Pancreas (tissue), 10 donors: ENCODE results near the gene APBA2. TPM values are rescaled to one million over a fixed set of nuclear protein-coding genes. Genes with fewer than 3 reads are reported as not detected.

Experiments used
- ATAC-seq, 4 donors: fragments of 200-7000 bp; cut with Tn5 transposase; one replicate each; pipeline versions ENCODE4 v1.8.0 to v1.9.1; 2020; ENCODE audit warnings: mild to moderate bottlenecking in 4 of 4, moderate library complexity in 4 of 4
- DNase-seq, 6 donors: peaks; one replicate each; pipeline ENCODE4 v3.0.0-alpha.2; 2020
- FAIRE-seq: peaks from 2 replicates; lab custom pipeline; 2012; peaks lifted over from hg19 to GRCh38; lab: Jason Lieb, UNC
- H3K27ac ChIP-seq, 4 donors: fragments of 200-600 bp; sonication (generic); 1 replicate in 3 of 4; 2 replicates in 1 of 4; pipeline versions ENCODE4 v1.5.0 to v1.8.0; 2020
- H3K27me3 ChIP-seq, 4 donors: fragments of 200-600 bp; one replicate each; pipeline ENCODE4 v1.8.0; 2021
- H3K36me3 ChIP-seq, 3 donors: fragments of 200-600 bp; sonication (generic) in 1 of 3; one replicate each; pipeline versions ENCODE4 v1.5.0 to v1.8.0; 2020 to 2021
- H3K4me1 ChIP-seq, 3 donors: fragments of 200-600 bp; one replicate each; pipeline ENCODE4 v1.8.0; 2021
- H3K4me3 ChIP-seq, 4 donors: fragments of 200-600 bp; sonication (generic) in 2 of 4; one replicate each; pipeline versions ENCODE4 v1.5.0 to v1.8.0; 2020 to 2021
- H3K9me3 ChIP-seq, 4 donors: fragments of 200-600 bp; one replicate each; pipeline ENCODE4 v1.8.0; 2021
- WGBS, 2 donors: extraction: QIAGEN DNeasy Blood & Tissue Kit; methylation state at CpG; one replicate each; pipeline ENCODE4 v1.1.7; 2013; 5-methylcytosine and 5-hydroxymethylcytosine counted together
- intact Hi-C, 3 donors: fragments of 100-400 bp; cut with DNase I; formaldehyde crosslinking; loops; one replicate each; pipeline versions ENCODE4 v1.11.1 to v1.14.2; 2022
- polyA plus RNA-seq, 2 donors: library from polyadenylated mRNA; stranded (reverse); fragments of 200-250 nt; gene quantifications; one replicate each; pipeline ENCODE4 v1.2.3, GENCODE V29; 2013
- total RNA-seq, 6 donors: library from RNA; stranded (reverse); fragmentation: NEBNext Ultra II Directional in 4 of 6; extraction: Animal tissue kit (Norgen Biotek cat#: 25700) in 4 of 6; gene quantifications; one replicate each; pipeline versions ENCODE4 v1.2.1 to v1.2.4, GENCODE V29; 2021 to 2023
- TF ChIP-seq, protein P1 (sequence below), 4 donors: fragments of 200-600 bp; sonication (generic) in 3 of 4; IDR thresholded peaks; one replicate each; pipeline versions ENCODE4 v1.5.0 to v1.8.0; 2021; ENCODE audit warnings: antibody characterized with exemption in 4 of 4
- donor health status: healthy with polysubstance abuse.
- donor health status: DM: no; HTN: no; CAD: no; lungs with moderate emphysema.
- donor health status: DM: no; HTN: no; CAD: no.
- donor health status: control.
- donor health status: control.
- donor health status: Bipolar disorder and iron deficiency.
- donor health status: DM: yes; HTN: yes; CAD: no.
- donor health status: DM: no; HTN: no; CAD: no.
- donor health status: DM: no; HTN: no; CAD: no.
- donor health status: DM: yes; HTN: yes; CAD: no.

The APBA2 gene
- total and polyA plus RNA-seq, 8 donors = 3.9 to 10.3 (median 6.7) TPM

DNA sequence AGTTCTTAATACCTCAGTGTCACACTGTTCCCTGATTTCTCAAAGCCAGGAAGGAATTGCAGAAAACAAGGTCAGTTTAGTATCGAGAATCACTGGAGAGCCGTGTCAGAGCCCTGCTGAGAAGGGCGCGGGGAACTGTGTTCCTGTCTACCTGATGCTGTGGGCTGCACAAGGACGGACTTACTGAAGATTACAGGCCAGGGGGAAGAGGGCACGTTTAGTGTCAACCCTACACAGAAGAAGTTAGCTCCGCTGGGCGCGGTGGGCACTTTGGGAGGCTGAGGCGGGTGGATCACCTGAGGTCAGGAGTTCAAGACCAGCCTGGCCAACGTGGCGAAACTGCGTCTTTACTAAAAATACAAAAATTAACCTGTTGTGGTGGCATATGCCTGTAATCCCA is 104.1 kb downstream of the APBA2 start:
- DNase-seq (no peak), ATAC-seq (no peak), FAIRE-seq (no peak)
- H3K27me3 ChIP-seq = no peaks in the 10 kb centered on the region
- H3K36me3 ChIP-seq = no peaks in the 10 kb centered on the region
- H3K9me3 ChIP-seq = no peaks in the 10 kb centered on the region
- H3K4me3 ChIP-seq = no peak overlapping the region
- TF ChIP-seq, protein P1, sequence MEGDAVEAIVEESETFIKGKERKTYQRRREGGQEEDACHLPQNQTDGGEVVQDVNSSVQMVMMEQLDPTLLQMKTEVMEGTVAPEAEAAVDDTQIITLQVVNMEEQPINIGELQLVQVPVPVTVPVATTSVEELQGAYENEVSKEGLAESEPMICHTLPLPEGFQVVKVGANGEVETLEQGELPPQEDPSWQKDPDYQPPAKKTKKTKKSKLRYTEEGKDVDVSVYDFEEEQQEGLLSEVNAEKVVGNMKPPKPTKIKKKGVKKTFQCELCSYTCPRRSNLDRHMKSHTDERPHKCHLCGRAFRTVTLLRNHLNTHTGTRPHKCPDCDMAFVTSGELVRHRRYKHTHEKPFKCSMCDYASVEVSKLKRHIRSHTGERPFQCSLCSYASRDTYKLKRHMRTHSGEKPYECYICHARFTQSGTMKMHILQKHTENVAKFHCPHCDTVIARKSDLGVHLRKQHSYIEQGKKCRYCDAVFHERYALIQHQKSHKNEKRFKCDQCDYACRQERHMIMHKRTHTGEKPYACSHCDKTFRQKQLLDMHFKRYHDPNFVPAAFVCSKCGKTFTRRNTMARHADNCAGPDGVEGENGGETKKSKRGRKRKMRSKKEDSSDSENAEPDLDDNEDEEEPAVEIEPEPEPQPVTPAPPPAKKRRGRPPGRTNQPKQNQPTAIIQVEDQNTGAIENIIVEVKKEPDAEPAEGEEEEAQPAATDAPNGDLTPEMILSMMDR (IDR thresholded peaks at IDR 0.05) = no peak
- no peaks in the 10 kb centered on the region for H3K4me1 ChIP-seq
- no peak overlapping the region for H3K27ac ChIP-seq
- intact Hi-C loops = no loop called here
- 85% methylated on average over 13 of the region's 13 CpGs for WGBS, 2 donors

DNA sequence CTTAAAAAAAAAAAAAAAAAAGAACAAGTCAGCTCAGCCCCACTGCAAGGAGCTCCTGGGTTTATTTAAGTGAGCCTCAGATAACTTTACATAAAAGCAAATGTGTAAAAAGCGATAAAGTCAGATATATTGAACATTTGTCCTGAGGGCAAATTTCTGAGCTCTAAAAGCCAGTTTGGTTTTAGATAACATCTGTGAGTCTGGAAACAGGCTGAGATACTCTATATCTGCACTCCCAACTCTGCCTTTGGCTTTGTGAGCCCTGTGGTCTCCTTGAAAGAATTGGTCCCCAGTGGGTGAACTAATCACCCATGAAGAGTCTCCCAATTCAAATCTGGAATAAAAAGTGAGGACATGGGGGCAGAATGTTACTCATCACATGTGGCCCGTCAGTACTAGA is 104.6 kb downstream of the APBA2 start:
- no peaks in the 10 kb centered on the region for H3K9me3 ChIP-seq
- H3K4me1 ChIP-seq = no peaks in the 10 kb centered on the region
- H3K27me3 ChIP-seq = no peaks in the 10 kb centered on the region
- H3K4me3 ChIP-seq = no peak overlapping the region
- FAIRE-seq = no peak
- no peak for ATAC-seq
- no peaks in the 10 kb centered on the region for H3K36me3 ChIP-seq
- no peak for DNase-seq
- H3K27ac ChIP-seq = no peak overlapping the region
- intact Hi-C loops = no loop called here
- TF ChIP-seq, protein P1 (IDR thresholded peaks at IDR 0.05) = no peak
- 80 to 82% methylated on average over 2 of the region's 2 CpGs for WGBS, 2 donors

DNA sequence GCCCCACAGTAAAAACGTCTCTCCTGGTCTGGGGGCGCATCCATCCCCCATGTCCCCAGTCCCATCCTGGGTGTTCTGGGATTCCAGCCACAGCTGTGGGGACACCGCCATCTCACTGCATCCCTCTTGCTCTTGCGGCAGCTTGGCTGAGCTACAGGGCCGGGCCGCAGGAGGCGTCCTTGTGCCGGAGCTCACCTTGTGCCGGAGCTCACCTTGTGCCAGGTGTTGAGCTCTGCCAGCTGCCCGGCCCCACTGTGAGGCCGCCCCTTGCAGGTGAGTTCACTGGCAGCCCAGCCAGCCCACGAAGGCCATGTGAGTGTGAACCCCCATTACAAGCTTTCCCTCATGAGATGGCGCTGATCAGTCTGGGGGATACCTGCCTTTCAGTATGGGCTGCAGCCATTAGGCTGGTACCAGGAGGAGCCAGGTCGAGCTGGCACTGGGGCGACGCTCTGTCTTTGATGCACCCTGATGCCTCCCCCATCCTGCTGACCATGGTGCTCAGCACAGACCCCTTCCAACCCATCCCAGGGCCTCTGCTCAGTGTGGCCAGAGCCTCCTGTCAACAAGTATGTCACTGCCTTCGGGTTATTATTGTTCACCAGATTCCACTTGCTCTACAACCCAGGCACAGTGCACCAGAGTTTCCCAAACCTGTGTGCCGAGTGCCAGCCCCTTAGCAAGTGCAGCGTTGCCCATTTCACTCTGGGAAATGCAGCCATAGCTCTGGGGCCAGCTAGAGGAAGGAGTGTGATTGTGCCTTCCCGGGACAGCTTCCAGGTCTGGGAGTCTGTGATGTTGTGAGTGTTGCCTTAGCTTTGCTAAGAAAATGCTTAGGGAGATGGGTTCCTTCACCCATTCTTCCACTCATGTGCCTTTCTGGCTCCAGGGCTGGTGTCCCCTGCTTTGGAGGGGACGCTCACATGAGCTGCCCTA is 105.7 kb downstream of the APBA2 start:
- 90 to 92% methylated on average over 21 of the region's 21 CpGs for WGBS, 2 donors
- DNase-seq (no peak), ATAC-seq (no peak), FAIRE-seq (no peak)
- no peaks in the 10 kb centered on the region for H3K36me3 ChIP-seq
- H3K4me1 ChIP-seq = no peaks in the 10 kb centered on the region
- H3K9me3 ChIP-seq = no peaks in the 10 kb centered on the region
- no peaks in the 10 kb centered on the region for H3K27me3 ChIP-seq
- no peak overlapping the region for H3K4me3 ChIP-seq
- H3K27ac ChIP-seq = no peak overlapping the region
- intact Hi-C loops = no loop called here
- TF ChIP-seq, protein P1 (IDR thresholded peaks at IDR 0.05) = no peak

DNA sequence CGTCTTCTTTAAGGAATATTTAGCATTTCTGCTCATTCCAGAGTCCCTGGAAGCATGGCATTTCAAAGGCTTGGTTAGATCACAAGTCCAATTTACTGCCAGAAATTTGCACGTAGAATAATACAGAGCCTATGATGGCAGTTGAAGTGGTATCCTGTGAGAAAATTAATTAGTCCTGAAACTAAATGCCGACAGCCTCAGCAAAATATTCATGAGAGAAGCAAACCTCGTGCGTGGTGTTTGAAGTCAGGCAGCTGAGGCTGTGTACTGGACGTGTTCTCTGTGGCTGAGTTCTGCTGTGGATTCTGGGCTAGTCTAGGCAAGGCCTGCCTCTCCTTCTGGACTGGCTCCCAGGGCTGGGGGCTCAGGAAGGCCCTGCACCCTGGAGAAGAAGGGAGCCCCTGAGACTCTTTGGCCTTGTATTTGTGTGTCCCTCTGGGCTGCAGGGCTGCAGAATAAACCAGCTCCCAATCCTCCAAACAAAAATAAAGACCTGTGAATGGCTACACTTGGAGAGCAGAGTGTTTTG is 106.6 kb downstream of the APBA2 start:
- no peaks in the 10 kb centered on the region for H3K36me3 ChIP-seq
- ATAC-seq (no peak), FAIRE-seq (no peak), DNase-seq (no peak)
- intact Hi-C loops = no loop called here
- WGBS, 2 donors = 86 to 96% methylated on average over 6 of the region's 6 CpGs
- H3K9me3 ChIP-seq = no peaks in the 10 kb centered on the region
- no peaks in the 10 kb centered on the region for H3K27me3 ChIP-seq
- no peak overlapping the region for H3K27ac ChIP-seq
- TF ChIP-seq, protein P1 (IDR thresholded peaks at IDR 0.05) = no peak
- H3K4me1 ChIP-seq = no peaks in the 10 kb centered on the region
- no peak overlapping the region for H3K4me3 ChIP-seq
